Coronary artery (tissue), 2 donors: ENCODE results near the gene DNAAF1.

Experiments used
- DNase-seq: peaks from one replicate; pipeline ENCODE4 v3.0.0-alpha.2; 2017; ENCODE audit warnings: low spot score
- H3K27ac ChIP-seq, 2 donors: fragments of 200-600 bp; sonication (generic); one replicate each; pipeline ENCODE4 v1.5.1; 2016 to 2019
- H3K4me3 ChIP-seq: fragments of 200-600 bp; sonication (generic); 2 replicates; pipeline ENCODE4 v1.5.1; 2016; ENCODE audit warnings: mild to moderate bottlenecking, moderate library complexity
- TF ChIP-seq, protein P1 (sequence below): fragments of 200-600 bp; sonication (generic); IDR thresholded peaks from one replicate; pipeline ENCODE4 v1.5.1; 2019; ENCODE audit warnings: antibody characterized with exemption

DNAAF1 gene

DNA sequence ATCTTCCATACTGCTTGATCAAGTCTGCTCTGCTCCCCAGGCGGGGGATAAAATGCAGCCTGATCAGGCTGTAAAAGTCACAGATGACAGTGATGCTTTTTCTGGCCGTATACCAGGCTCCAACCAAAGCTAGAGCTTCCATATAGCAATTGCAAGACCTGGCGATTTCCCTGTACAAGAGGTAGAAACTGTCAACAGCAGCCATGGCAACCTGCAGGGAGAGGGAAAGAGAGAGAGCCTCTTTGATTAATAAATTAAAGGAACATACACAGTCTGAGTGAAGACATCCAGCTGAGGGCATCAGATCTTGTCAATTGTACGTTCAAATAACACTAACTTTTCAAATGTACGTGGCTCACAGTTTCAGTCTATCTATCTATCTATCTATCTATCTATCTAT is 14.0 kb upstream of the DNAAF1 start:
- Histone ChIP-seq H3K27ac (no peak overlapping the region), H3K4me3 (no peak overlapping the region)
- peak; percentile 40 for DNase-seq
- TF ChIP-seq, protein P1, sequence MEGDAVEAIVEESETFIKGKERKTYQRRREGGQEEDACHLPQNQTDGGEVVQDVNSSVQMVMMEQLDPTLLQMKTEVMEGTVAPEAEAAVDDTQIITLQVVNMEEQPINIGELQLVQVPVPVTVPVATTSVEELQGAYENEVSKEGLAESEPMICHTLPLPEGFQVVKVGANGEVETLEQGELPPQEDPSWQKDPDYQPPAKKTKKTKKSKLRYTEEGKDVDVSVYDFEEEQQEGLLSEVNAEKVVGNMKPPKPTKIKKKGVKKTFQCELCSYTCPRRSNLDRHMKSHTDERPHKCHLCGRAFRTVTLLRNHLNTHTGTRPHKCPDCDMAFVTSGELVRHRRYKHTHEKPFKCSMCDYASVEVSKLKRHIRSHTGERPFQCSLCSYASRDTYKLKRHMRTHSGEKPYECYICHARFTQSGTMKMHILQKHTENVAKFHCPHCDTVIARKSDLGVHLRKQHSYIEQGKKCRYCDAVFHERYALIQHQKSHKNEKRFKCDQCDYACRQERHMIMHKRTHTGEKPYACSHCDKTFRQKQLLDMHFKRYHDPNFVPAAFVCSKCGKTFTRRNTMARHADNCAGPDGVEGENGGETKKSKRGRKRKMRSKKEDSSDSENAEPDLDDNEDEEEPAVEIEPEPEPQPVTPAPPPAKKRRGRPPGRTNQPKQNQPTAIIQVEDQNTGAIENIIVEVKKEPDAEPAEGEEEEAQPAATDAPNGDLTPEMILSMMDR = no peak

DNA sequence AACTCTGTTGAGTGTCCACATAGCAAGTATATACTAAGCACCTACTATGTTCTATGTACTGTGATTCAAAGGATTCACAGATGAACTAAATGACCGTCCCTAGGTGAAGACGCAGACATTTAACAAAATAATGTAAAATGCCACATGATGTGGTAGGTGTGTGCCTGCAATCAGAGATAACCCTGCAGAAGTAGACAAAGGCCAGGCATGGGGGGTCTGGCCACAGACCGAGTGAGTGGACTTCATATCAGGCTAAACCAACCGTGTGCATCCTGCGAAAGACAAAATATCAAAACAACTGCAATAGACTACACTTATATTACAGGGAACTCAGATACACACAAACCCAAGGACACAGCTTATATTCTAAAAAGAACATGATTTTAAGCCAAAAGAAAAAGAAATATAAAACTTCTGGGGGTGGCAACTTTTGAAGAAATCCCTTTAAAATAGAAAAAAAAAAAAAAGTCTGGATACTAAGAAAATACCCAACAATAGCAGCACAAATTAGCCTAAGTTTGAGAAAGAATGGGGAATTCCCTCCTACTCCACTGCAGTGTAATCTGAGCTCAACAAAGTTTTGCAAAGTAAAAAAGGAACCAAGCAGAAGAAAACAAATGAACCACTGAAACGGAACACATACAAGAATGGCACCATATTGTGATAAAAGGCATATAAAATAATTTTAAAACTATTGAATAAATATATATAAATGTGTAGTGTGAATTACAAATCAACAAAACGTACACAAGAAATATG is 12.4 kb upstream of the DNAAF1 start:
- H3K27ac ChIP-seq = no peak overlapping the region
- no peak overlapping the region for H3K4me3 ChIP-seq
- DNase-seq = no peak
- TF ChIP-seq, protein P1 = no peak

DNA sequence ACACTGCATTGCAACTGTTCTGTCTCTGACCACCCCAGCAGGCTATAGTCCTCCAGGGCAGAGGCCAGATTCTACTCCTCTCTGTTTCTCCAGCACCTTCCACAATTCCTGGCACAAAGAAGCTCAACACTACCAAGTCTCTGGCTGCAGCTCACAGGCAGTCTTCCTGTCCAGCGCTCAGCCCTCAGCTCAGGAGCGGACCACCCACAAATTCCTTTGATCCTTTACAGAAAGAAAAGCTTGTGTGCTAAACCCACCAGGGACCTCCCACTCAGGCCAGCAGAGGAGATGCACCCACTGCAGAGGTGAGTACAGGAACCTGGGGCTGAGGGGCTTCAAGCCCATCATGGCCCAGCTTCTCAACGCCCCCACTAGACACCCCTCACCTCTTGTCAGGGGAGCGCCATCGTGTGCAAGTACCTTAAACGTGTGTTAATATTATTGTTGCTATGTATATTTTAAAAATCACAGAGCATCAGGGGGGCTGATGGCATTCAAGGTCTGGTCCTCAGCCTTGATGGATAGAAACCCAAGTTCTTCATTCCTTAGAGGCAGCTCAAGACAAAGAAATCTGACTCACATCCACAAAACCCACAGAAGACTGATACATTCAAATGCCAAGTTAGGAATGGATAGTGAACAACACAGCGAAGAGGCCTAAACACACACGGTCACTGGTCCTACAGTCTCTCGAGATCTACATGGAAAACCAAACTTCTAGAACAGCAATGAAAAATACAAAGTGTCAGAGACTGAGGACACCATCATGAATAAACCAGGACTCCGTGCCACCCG is 8.6 kb upstream of the DNAAF1 start:
- Histone ChIP-seq H3K27ac (no peak overlapping the region), H3K4me3 (no peak overlapping the region)
- DNase-seq = no peak
- TF ChIP-seq, protein P1 = no peak

DNA sequence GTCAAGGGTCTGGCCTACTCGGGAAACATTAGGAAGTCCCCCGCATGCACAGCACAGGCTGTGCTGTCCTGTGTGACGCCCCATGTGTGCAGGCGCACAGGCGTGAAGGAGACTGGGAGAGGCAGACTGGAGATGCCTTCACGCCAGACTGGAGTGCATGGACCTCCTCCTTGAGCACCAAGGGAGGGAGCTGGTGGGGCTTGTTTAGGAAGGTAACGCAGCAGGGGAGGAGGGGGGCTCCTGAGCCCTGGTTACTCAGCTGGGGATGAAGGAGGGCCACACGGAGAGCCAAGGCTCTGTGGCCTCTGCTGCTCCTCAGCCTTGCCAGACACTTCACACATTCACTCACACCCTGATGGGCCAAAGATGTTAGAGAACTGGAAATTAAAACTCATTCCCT is 7.8 kb upstream of the DNAAF1 start:
- Histone ChIP-seq H3K4me3 (no peak overlapping the region), H3K27ac (no peak overlapping the region)
- DNase-seq = no peak
- TF ChIP-seq, protein P1 = no peak

DNA sequence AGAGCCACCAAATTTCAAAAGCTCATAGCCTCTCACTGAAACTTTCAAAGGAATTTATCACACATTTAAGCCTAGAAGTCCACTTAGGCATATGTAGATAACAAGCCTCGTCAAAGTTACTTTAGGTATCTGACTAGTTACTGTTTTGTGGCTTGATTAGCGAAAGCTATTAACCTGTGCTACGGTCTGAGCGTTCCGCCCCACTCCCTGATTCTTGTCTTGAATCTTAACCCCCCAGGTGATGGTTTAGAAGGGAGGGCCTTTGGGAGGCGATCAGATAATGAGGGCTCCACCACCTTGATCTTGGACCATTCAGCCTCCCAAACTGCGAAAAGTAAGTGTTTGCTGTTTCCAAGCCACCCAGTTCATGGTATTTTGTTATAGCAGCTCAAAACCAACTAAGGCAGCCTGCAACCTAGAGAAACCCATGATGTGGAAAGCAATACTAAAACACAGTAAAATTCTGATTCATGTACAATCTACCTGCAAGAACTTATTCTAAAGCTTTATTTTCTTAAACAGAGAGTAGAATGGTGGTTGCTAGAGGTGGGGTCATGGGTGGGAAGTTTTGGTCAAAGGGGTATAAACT is 7.2 kb upstream of the DNAAF1 start:
- no peak for DNase-seq
- Histone ChIP-seq H3K27ac (no peak overlapping the region), H3K4me3 (no peak overlapping the region)
- TF ChIP-seq, protein P1 = no peak

DNA sequence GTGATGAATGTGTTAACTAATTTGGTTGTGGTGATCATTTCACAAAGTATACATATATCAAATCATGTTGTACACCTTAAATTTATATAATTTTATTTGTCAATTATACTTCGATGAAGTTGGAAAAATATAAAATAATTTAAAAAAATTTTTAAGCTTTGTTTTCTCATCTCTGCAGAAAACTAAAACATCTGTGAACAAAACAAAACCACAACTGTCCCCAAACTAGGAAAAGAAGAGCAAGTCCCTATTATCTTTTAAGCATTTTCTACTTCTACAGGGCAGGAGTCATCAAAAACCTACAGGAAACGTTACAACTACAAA is 6.6 kb upstream of the DNAAF1 start:
- Histone ChIP-seq H3K4me3 (no peak overlapping the region), H3K27ac (no peak overlapping the region)
- TF ChIP-seq, protein P1 = no peak
- DNase-seq = no peak
